Upper lobe of left lung (tissue), 6 donors: ENCODE data around the gene C3orf18. TPM values are rescaled to one million over a fixed set of nuclear protein-coding genes. Genes with fewer than 3 reads are reported as not detected.
A peak's percentile ranks its signal among the peaks of the same experiment; 100 is the strongest.

Experiments used
- ATAC-seq, 2 donors: fragments of 200-7000 bp; cut with Tn5 transposase; one replicate each; pipeline ENCODE4 v1.9.1; 2022; ENCODE audit warnings: mild to moderate bottlenecking in 2 of 2, moderate library complexity in 2 of 2; ENCODE audit not compliant: low FRiP score in 2 of 2
- DNase-seq, 2 donors: peaks; one replicate each; pipeline ENCODE4 v3.0.0-alpha.2; 2019 to 2020
- H3K27ac ChIP-seq, 4 donors: fragments of 200-600 bp; sonication (generic); one replicate each; pipeline ENCODE4 v1.5.1; 2016 to 2019
- H3K27me3 ChIP-seq, 4 donors: fragments of 200-600 bp; sonication (generic); one replicate each; pipeline ENCODE4 v1.5.1; 2017 to 2019
- H3K36me3 ChIP-seq, 4 donors: fragments of 200-600 bp; sonication (generic); one replicate each; pipeline ENCODE4 v1.5.1; 2016 to 2019
- H3K4me1 ChIP-seq, 4 donors: fragments of 200-600 bp; sonication (generic); one replicate each; pipeline ENCODE4 v1.5.1; 2018 to 2019
- H3K4me3 ChIP-seq, 4 donors: fragments of 200-600 bp; sonication (generic); one replicate each; pipeline ENCODE4 v1.5.1; 2017 to 2019; ENCODE audit warnings: mild to moderate bottlenecking in 2 of 4, moderate library complexity in 1 of 4
- H3K9me3 ChIP-seq, 4 donors: fragments of 200-600 bp; sonication (generic); one replicate each; pipeline ENCODE4 v1.5.1; 2018 to 2019
- CTCF ChIP-seq, 6 experiments: fragments of 450-650 bp in 4 of 6; fragments of 200-600 bp in 2 of 6; sonication (generic) in 2 of 6; IDR thresholded peaks; one replicate each; pipeline ENCODE4 v1.5.1; 2016 to 2019; ENCODE audit warnings: antibody characterized with exemption in 6 of 6
- EP300 ChIP-seq, 4 donors: sonication (generic); formaldehyde crosslinking; IDR thresholded peaks; one replicate each; pipeline ENCODE4 v1.5.1; 2017; ENCODE audit warnings: antibody characterized with exemption in 4 of 4, control low read depth in 2 of 4
- POLR2A ChIP-seq, 4 donors: fragments of 450-650 bp; IDR thresholded peaks; one replicate each; pipeline ENCODE4 v1.5.1; 2016 to 2017; ENCODE audit warnings: antibody characterized with exemption in 4 of 4, mild to moderate bottlenecking in 2 of 4
- POLR2AphosphoS5 ChIP-seq, 2 donors: sonication (generic); formaldehyde crosslinking; IDR thresholded peaks; one replicate each; pipeline ENCODE4 v1.5.1; 2017; ENCODE audit warnings: antibody characterized with exemption in 2 of 2
- WGBS, 2 donors: methylation state at CpG; one replicate each; pipeline ENCODE4 v1.1.5; 2017 to 2018; 5-methylcytosine and 5-hydroxymethylcytosine counted together
- total RNA-seq, 6 donors: library from RNA; depleted of rRNA in 4 of 6; stranded (reverse); fragments of >200 nt in 4 of 6; gene quantifications; one replicate each; pipeline versions ENCODE4 v1.1.0 to v1.2.1, GENCODE V29; 2016 to 2021
- donor health status: DM: no; HTN: no; CAD: no; lungs with moderate emphysema.
- donor health status: DM: no; HTN: yes; CAD: no; lungs with severe emphysema.

Gene C3orf18
- total RNA-seq, 6 donors from 2014 or later = 4.7 to 7.5 (median 5.7) TPM

GRCh38 chr3:50600841-50601591 lies 33.5 kb upstream of the C3orf18 start:
- Histone ChIP-seq H3K36me3 (peaks cover 0 to 22% (median 5%) of the 10 kb centered on the region in 4 donors), H3K27ac (peak overlapping the region; percentile 94 to 96 (median 95)), H3K9me3 (no peaks in the 10 kb centered on the region), H3K4me1 (peaks cover 64 to 71% (median 70%) of the 10 kb centered on the region in 4 donors), H3K27me3 (no peaks in the 10 kb centered on the region), H3K4me3 (peak overlapping the region in 1 of 4 donors; percentile 21)
- peak; percentile 96 to 98 for DNase-seq
- peak; percentile 68 to 97 (median 74) for TF ChIP-seq EP300 (IDR thresholded peaks at IDR 0.05)
- peak; percentile 94 for TF ChIP-seq POLR2AphosphoS5 (IDR thresholded peaks at IDR 0.05)
- TF ChIP-seq CTCF (IDR thresholded peaks at IDR 0.05) = no peak
- TF ChIP-seq POLR2A (IDR thresholded peaks at IDR 0.05) = no peak
- ATAC-seq = peak; percentile 87 to 89
- WGBS, 2 donors = 2% methylated on average over 14 of the region's 14 CpGs

- DNase-seq (no peak), ATAC-seq (no peak)
- Histone ChIP-seq H3K4me1 (peaks cover 57 to 63% (median 62%) of the 10 kb centered on the region in 4 donors), H3K27me3 (no peaks in the 10 kb centered on the region), H3K36me3 (peaks cover 0 to 14% (median 5%) of the 10 kb centered on the region in 4 donors), H3K27ac (peak overlapping the region; percentile 94 to 96 (median 95)), H3K4me3 (no peak overlapping the region), H3K9me3 (no peaks in the 10 kb centered on the region)
- TF ChIP-seq EP300 (IDR thresholded peaks at IDR 0.05) (peak in 2 of 4 donors; percentile 45 to 50), POLR2A (IDR thresholded peaks at IDR 0.05) (no peak), CTCF (IDR thresholded peaks at IDR 0.05) (peak in 1 of 6 experiments; percentile 4), POLR2AphosphoS5 (IDR thresholded peaks at IDR 0.05) (peak in 1 of 2 donors; percentile 26)
- 54 to 67% methylated on average over 6 to 9 of the region's 9 CpGs for whole genome bisulfite sequencing, 2 donors
Measured at GRCh38 chr3:50600141-50600753, 32.7 kb upstream of the C3orf18 start.

- TF ChIP-seq EP300 (IDR thresholded peaks at IDR 0.05) (no peak), POLR2AphosphoS5 (IDR thresholded peaks at IDR 0.05) (no peak), CTCF (IDR thresholded peaks at IDR 0.05) (no peak), POLR2A (IDR thresholded peaks at IDR 0.05) (no peak)
- H3K9me3 ChIP-seq = no peaks in the 10 kb centered on the region
- H3K4me3 ChIP-seq = no peak overlapping the region
- peak overlapping the region; percentile 94 to 96 (median 95) for H3K27ac ChIP-seq
- WGBS, 2 donors = 59 to 80% methylated on average over 1 of the region's 1 CpG
- ATAC-seq (no peak), DNase-seq (no peak)
- peaks cover 51 to 59% (median 57%) of the 10 kb centered on the region in 4 donors for H3K4me1 ChIP-seq
- H3K36me3 ChIP-seq = peaks cover 0 to 9% (median 4%) of the 10 kb centered on the region in 4 donors
- no peaks in the 10 kb centered on the region for H3K27me3 ChIP-seq
Measured at GRCh38 chr3:50599716-50600118, 32.2 kb upstream of the C3orf18 start.

- peaks cover 47 to 58% (median 51%) of the 10 kb centered on the region in 4 donors for H3K4me1 ChIP-seq
- TF ChIP-seq CTCF (IDR thresholded peaks at IDR 0.05) = no peak
- no peak for TF ChIP-seq POLR2A (IDR thresholded peaks at IDR 0.05)
- TF ChIP-seq POLR2AphosphoS5 (IDR thresholded peaks at IDR 0.05) = no peak
- no peak for TF ChIP-seq EP300 (IDR thresholded peaks at IDR 0.05)
- no peak for ATAC-seq
Measured at GRCh38 chr3:50599115-50599715, 31.7 kb upstream of the C3orf18 start.

More at GRCh38 chr3:50599115-50599715, 31.7 kb upstream of the C3orf18 start:
- 82% methylated on average over 4 to 6 of the region's 6 CpGs for WGBS, 2 donors
- Histone ChIP-seq H3K9me3 (no peaks in the 10 kb centered on the region), H3K27me3 (no peaks in the 10 kb centered on the region), H3K27ac (peak overlapping the region; percentile 94 to 96 (median 95)), H3K4me3 (no peak overlapping the region), H3K36me3 (peaks cover 0 to 4% (median under 1%) of the 10 kb centered on the region in 4 donors)
- no peak for DNase-seq
